Omental fat pad (tissue), 4 donors: Measurements from ENCODE around the gene POMGNT1. TPM values are rescaled to one million over a fixed set of nuclear protein-coding genes. Genes with fewer than 3 reads are reported as not detected.
"Not testable (repeated sequence)": the region's sequence is repeated elsewhere in the genome, so short reads cannot be mapped to it uniquely, and the experiment has no call there.

Source experiments
- ATAC-seq: fragments of 150-250 bp; one replicate; pipeline ENCODE4 v1.9.1; 2016; ENCODE audit warnings: mild to moderate bottlenecking, moderate library complexity; ENCODE audit not compliant: low FRiP score
- DNase-seq: peaks from one replicate; pipeline ENCODE4 v3.0.0-alpha.2; 2019; ENCODE audit warnings: low spot score
- CTCF ChIP-seq, 3 donors: fragments of 450-650 bp; IDR thresholded peaks; one replicate each; pipeline ENCODE4 v1.5.1; 2016 to 2017; ENCODE audit warnings: antibody characterized with exemption in 3 of 3, mild to moderate bottlenecking in 3 of 3, moderate library complexity in 2 of 3
- total RNA-seq, 4 donors: library from RNA; depleted of rRNA; stranded (reverse); fragments of >200 nt; gene quantifications; one replicate each; pipeline ENCODE4 v1.1.0, GENCODE V29; 2016

The POMGNT1 gene
- total RNA-seq: 10 to 100 TPM; 27.4 to 46.5 (median 38.3) TPM

- DNase-seq (no peak), ATAC-seq (peak; percentile 90)
- TF ChIP-seq CTCF (IDR thresholded peaks at IDR 0.05): no peak
Measured at GRCh38 chr1:46197964-46198811, at the start of gene POMGNT1. POMGNT1 (minus strand) TSS chr1:46198434; CDS start chr1:46197821, 613 bp downstream.

GRCh38 chr1:46247436-46248121 is 49.3 kb upstream of the POMGNT1 start, which contains the start of gene RAD54L:
RAD54L (plus strand) TSS chr1:46247763; CDS start chr1:46248406, 643 bp downstream.
- peak; percentile 97 for ATAC-seq
- TF ChIP-seq CTCF (IDR thresholded peaks at IDR 0.05): no peak

GRCh38 chr1:46246548-46247435 is 48.6 kb upstream of the POMGNT1 start:
- TF ChIP-seq CTCF (IDR thresholded peaks at IDR 0.05): no peak
- peak; percentile 31 for DNase-seq
- ATAC-seq: peak; percentile 87

More at GRCh38 chr1:46247436-46248121, 49.3 kb upstream of the POMGNT1 start, which contains the start of gene RAD54L:
- DNase-seq: peak; percentile 93

GRCh38 chr1:46246136-46246535 is 47.9 kb upstream of the POMGNT1 start:
- DNase-seq, ATAC-seq: not testable (repeated sequence)

GRCh38 chr1:46244656-46245371 is 46.6 kb upstream of the POMGNT1 start:
- ATAC-seq (no peak), DNase-seq (no peak)
- no peak for TF ChIP-seq CTCF (IDR thresholded peaks at IDR 0.05)

- ATAC-seq, DNase-seq: not testable (repeated sequence)
Measured at GRCh38 chr1:46243831-46244230, 45.6 kb upstream of the POMGNT1 start.

- ATAC-seq (no peak), DNase-seq (no peak)
- no peak for TF ChIP-seq CTCF (IDR thresholded peaks at IDR 0.05)
Measured at GRCh38 chr1:46242918-46243317, 44.7 kb upstream of the POMGNT1 start.

- not testable (repeated sequence) for DNase-seq, ATAC-seq
Measured at GRCh38 chr1:46241733-46242132, 43.5 kb upstream of the POMGNT1 start.

GRCh38 chr1:46238865-46239264 is 40.6 kb upstream of the POMGNT1 start:
- not testable (repeated sequence) for DNase-seq, ATAC-seq
